MCF 10A (cell line): ENCODE data around the gene FMNL2. TPM values are rescaled to one million over a fixed set of nuclear protein-coding genes. Genes with fewer than 3 reads are reported as not detected.

Source experiments
- BruUV-seq: library from RNA; stranded (reverse); fragments of 400-500 nt; replicated peaks from 2 replicates; lab custom pipeline; 2021; lab: Mats Ljungman, UMichigan
- CTCF ChIA-PET: fragments of 300-600 bp; sonication (Branson Sonifier 250); formaldehyde crosslinking; extraction: SDS; loops from one replicate; lab custom pipeline; 2021; ENCODE audit warnings: antibody characterized with exemption, inconsistent platforms; lab: Yijun Ruan, JAX
- POLR2A ChIA-PET: fragments of 300-600, 350-650 bp; sonication (Branson Sonifier 250); formaldehyde crosslinking; extraction: SDS; loops from one replicate; lab custom pipeline; 2020; ENCODE audit warnings: antibody characterized with exemption, inconsistent platforms; lab: Yijun Ruan, JAX
- DNase-seq: peaks from one replicate; pipeline ENCODE4 v3.0.0-alpha.2; 2018; ENCODE audit not compliant: unreplicated experiment
- H3K27ac Mint-ChIP-seq: one replicate; pipeline ENCODE4 v1.8.0; 2022; ENCODE audit warnings: mild to moderate bottlenecking, low read depth, mixed read lengths; ENCODE audit not compliant: unreplicated experiment
- H3K27me3 Mint-ChIP-seq: one replicate; pipeline ENCODE4 v1.8.0; 2022; ENCODE audit warnings: mixed read lengths; ENCODE audit not compliant: insufficient read depth, unreplicated experiment
- H3K36me3 Mint-ChIP-seq: one replicate; pipeline ENCODE4 v1.8.0; 2022; ENCODE audit warnings: mild to moderate bottlenecking, moderate library complexity, mixed read lengths; ENCODE audit not compliant: insufficient read depth, unreplicated experiment
- H3K4me1 Mint-ChIP-seq: one replicate; pipeline ENCODE4 v1.8.0; 2022; ENCODE audit warnings: mixed read lengths; ENCODE audit not compliant: insufficient read depth, unreplicated experiment
- H3K4me3 Mint-ChIP-seq: one replicate; pipeline ENCODE4 v1.8.0; 2022; ENCODE audit warnings: mild to moderate bottlenecking, moderate library complexity, mixed read lengths; ENCODE audit not compliant: unreplicated experiment
- H3K9me3 Mint-ChIP-seq: one replicate; pipeline ENCODE4 v1.8.0; 2022; ENCODE audit warnings: mixed read lengths; ENCODE audit not compliant: unreplicated experiment
- CTCF ChIP-seq: fragments of 200-600 bp; IDR thresholded peaks from one replicate; pipeline ENCODE4 v1.8.0; 2022; ENCODE audit warnings: antibody characterized with exemption, mild to moderate bottlenecking; ENCODE audit not compliant: unreplicated experiment
- intact Hi-C: fragments of 100-400 bp; cut with micrococcal nuclease; formaldehyde crosslinking; loops from 2 replicates; pipeline ENCODE4 v1.14.1; 2022
- total RNA-seq: library from RNA; stranded (reverse); gene quantifications from 2 replicates; pipeline ENCODE4 v1.2.3, GENCODE V29; 2022

Gene FMNL2
- total RNA-seq, 1 experiment from 2014 or later: 76.5 TPM

GRCh38 chr2:152486737-152487400, 151.9 kb downstream of the FMNL2 start:
- no TSS peak for BruUV-seq
- Mint-ChIP-seq H3K9me3 (no peaks in the 10 kb centered on the region), H3K27me3 (no peaks in the 10 kb centered on the region), H3K27ac (no peak overlapping the region), H3K36me3 (peaks cover 5% of the 10 kb centered on the region), H3K4me1 (peaks cover 6% of the 10 kb centered on the region), H3K4me3 (no peak overlapping the region)
- no peak for DNase-seq
- CTCF ChIA-PET: interaction anchor here (0.6 to 1.1 kb wide), 4 partner anchors 13 to 311 kb away, joined by 3 to 4 read pairs (median 4); no protein-coding TSS in a partner anchor
- intact Hi-C loops: no loop called here
- POLR2A ChIA-PET: interaction anchor here (0.6 to 2.1 kb wide), 3 partner anchors 10 to 229 kb away, joined by 3 to 7 read pairs (median 4); no protein-coding TSS in a partner anchor
- no peak for TF ChIP-seq CTCF

GRCh38 chr2:152488075-152488474, 153.1 kb downstream of the FMNL2 start:
- Mint-ChIP-seq H3K9me3 (no peaks in the 10 kb centered on the region), H3K27ac (no peak overlapping the region), H3K36me3 (peaks cover 5% of the 10 kb centered on the region), H3K4me3 (no peak overlapping the region), H3K27me3 (no peaks in the 10 kb centered on the region), H3K4me1 (peaks cover 7% of the 10 kb centered on the region)
- ChIA-PET CTCF (interaction anchor here (1.1 to 2.1 kb wide), 3 partner anchors 12 to 312 kb away, joined by 3 to 11 read pairs (median 4); no protein-coding TSS in a partner anchor), POLR2A (interaction anchor here (0.6 to 1.5 kb wide), 3 partner anchors 9 to 96 kb away, joined by 3 to 6 read pairs (median 5); no protein-coding TSS in a partner anchor)
- no TSS peak for BruUV-seq
- no peak for TF ChIP-seq CTCF
- intact Hi-C loops: no loop called here
- DNase-seq: no peak

GRCh38 chr2:152489364-152489763, 154.4 kb downstream of the FMNL2 start:
- no peak for DNase-seq
- Mint-ChIP-seq H3K36me3 (peaks cover 5% of the 10 kb centered on the region), H3K27ac (no peak overlapping the region), H3K4me1 (peaks cover 16% of the 10 kb centered on the region), H3K27me3 (no peaks in the 10 kb centered on the region), H3K4me3 (no peak overlapping the region), H3K9me3 (no peaks in the 10 kb centered on the region)
- POLR2A ChIA-PET: interaction anchor here (1.5 kb wide), 1 partner anchor 8 kb away, joined by 6 read pairs; no protein-coding TSS in a partner anchor
- TF ChIP-seq CTCF: no peak
- intact Hi-C loops: no loop called here
- CTCF ChIA-PET: interaction anchor here (0.9 to 2.1 kb wide), 3 partner anchors 10 to 43 kb away, joined by 3 to 11 read pairs (median 5); no protein-coding TSS in a partner anchor
- no TSS peak for BruUV-seq

- no peak for TF ChIP-seq CTCF
- intact Hi-C loops: no loop called here
- Mint-ChIP-seq H3K27me3 (no peaks in the 10 kb centered on the region), H3K4me3 (no peak overlapping the region), H3K27ac (no peak overlapping the region), H3K36me3 (peaks cover 5% of the 10 kb centered on the region), H3K9me3 (no peaks in the 10 kb centered on the region), H3K4me1 (peaks cover 16% of the 10 kb centered on the region)
- ChIA-PET POLR2A (interaction anchor here (0.6 to 1.5 kb wide), 2 partner anchors 16 to 47 kb away, joined by 3 to 4 read pairs; no protein-coding TSS in a partner anchor), CTCF (interaction anchor here (0.9 to 1.1 kb wide), 3 partner anchors 69 to 300 kb away, joined by 3 read pairs; no protein-coding TSS in a partner anchor)
- DNase-seq: no peak
- no TSS peak for BruUV-seq
Observed at GRCh38 chr2:152490686-152491455, 155.9 kb downstream of the FMNL2 start.
